NCI-H2196 (cell line): ENCODE results near the gene BTBD10.
A peak's percentile ranks its signal among the peaks of the same experiment; 100 is the strongest.
"Not testable (repeated sequence)": the region's sequence is repeated elsewhere in the genome, so short reads cannot be mapped to it uniquely, and the experiment has no call there.

Experiments
- DNase-seq: peaks from one replicate; lab custom pipeline; 2025; ENCODE audit not compliant: unreplicated experiment; lab: John Stamatoyannopoulos, UW

The BTBD10 gene

GRCh38 chr11:13445588-13445987, 17.4 kb downstream of the BTBD10 start:
- DNase-seq, result no peak

DNA sequence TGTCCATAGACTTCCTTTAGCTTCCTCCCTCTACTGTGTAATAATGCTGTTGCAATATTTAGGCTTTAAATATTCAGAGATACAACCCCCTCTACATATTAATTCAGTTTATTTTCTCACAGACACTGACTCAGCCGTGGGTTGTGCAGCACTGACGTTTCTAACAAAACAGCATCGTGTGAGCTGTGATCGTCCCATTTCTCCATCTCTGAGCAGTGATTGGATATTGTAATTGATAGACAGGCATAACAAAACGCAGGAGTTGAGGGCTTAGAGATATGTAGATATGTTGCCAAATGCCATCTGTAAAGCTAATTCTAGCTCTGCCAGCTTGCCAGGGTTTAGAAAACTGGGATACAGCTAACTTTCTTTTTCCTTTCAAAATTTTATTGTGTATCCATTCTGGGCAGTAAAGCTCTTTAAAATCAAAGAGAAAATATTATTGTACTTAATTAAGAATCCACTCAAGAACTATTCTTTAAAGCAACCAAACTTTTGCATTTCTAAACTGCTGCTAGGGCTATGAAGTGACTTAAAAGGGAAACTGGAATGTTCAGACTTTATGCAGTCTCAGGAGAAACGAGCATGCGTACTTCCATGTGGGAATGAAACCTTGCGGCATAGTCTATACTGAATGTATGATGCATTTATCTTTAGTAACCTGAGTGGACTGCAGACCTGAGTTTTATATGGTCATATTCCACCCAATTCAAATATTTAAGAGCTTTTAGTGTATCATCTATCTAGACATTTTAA, 22.7 kb downstream of the BTBD10 start:
- DNase-seq, result peak; percentile 42

DNA sequence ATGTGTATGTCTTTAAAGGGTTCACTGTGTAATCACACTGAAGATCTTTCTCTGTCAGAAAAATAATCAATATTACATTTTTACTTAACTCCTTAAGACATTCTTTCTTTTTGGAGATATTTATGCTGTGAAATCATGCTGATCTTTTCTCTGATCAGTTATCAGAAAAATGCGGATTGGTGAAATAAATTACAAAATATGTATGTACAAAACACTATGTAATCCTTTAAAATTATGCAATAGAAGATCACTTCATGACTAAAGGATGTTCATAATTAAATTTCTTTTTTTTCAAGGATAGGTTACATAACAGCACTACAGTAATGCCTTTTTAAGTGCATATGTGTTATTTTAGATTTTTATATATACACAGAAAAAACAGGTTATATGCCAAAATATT, 24.7 kb downstream of the BTBD10 start:
- no peak for DNase-seq

- not testable (repeated sequence) for DNase-seq
Observed at GRCh38 chr11:13436836-13437235, 26.2 kb downstream of the BTBD10 start.

GRCh38 chr11:13434247-13435205, 28.5 kb downstream of the BTBD10 start:
- DNase-seq, result no peak

DNA sequence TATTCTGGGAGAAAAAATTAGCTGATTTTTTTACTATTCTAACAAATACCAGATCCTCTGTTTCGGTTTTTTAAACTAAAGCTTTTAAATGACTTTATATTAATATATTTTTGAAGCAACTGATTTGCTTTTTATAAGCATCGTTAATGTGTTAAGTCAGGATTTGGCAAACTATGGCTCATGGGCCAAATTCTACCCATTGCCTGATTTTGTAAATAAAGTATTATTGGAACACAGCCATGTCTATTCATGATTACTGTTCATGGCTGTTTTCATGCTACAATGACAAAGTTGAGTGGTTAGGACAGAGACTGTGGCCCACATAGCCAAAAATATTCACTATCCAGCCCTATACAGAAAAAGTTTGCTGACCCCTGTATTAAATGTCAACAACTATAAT, 29.6 kb downstream of the BTBD10 start:
- DNase-seq, result no peak

DNA sequence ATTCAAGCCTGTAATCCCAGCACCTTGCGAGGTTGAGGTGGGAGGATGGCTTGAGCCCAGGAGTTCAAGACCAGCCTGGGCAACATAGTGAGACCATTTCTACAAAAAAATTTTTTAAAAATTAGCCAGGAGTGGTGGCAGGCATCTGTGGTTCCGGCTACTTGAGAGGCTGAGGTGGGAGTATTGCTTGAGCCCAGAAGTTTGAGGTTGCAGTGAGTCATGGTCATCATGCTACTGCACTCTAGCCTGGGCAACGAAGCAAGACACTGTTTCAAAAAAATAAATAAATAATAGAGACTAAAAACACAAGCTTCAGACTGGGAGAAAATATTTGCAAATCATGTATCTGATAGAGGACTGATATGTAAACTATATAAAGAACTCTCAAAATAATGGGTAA, 33.2 kb downstream of the BTBD10 start:
- no peak for DNase-seq

- DNase-seq, result no peak
Observed at GRCh38 chr11:13429288-13429687, 33.7 kb downstream of the BTBD10 start.

DNA sequence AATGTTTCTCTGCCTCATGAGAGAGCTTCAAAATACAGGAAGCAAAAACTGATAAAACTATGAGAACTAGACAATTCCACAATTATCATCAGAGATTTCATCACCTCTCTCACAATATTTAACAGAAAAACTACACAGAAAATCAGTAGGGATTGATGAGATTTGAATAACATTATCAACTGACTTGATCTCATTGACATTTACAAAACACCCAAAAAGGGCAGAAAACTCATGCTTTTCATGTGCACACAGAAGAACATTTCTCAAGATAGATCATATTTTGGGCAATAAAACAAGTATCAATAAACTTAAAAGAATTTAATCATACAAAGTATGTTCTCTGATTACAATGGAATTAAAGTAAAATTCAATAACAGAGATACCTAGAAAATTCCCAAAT, 35.6 kb downstream of the BTBD10 start:
- DNase-seq, result no peak

DNA sequence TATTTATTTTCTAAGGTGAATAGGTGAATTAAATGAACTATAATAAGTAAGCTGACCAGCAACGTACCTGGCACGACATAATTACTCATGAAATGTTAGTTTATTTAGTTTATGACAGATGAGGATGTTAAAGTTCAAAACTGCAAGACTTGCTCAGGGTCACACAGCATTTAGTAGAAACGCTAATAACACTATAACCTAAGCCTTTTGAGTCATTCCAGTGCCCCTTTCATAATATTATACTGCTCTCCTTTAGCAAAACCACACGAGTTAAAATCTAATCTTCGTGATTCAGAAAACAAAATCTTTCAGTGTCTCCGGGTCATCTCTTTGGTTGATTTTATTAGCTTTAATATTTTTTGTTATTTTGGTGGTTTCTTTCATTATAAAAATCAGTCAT, 39.6 kb downstream of the BTBD10 start:
- no peak for DNase-seq

DNA sequence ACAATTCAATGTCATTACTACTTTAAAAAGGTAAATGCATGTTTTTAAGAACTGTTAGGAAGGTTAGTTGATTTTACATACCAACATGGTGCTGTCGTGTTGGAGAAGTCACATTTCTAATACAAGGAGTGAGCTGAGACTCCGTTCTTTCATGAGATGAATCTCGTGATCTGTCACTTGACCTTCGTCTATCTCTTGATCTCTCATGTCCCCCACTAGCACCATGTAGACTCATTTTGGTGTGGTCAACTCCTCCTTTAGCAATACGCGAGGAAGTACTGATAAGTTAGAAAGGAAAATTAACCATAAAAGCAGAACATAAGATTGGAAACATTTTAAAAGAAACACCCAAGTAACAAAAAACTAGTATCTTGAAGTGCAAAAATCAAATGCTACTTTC, 41.5 kb downstream of the BTBD10 start:
- no peak for DNase-seq

DNA sequence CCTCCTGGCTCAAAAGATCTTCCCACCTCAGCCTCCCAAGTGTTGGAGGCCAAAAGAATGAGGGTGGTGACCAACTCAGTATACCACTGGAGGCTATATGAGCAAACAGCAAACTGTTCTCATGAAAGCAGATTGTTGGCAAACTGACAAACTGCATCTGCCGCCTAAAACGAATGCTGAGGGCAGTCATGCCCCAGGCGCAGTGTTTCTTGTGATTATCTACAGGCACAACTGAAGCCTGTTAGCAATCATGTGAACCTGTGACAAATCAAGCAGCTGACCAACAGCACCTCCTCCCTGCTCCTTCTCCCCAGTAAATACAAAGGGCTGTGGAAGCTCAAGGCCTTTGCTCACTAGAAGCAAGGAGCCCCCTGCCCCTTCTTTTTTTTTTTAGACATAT, 47.8 kb downstream of the BTBD10 start:
- DNase-seq, result no peak

DNA sequence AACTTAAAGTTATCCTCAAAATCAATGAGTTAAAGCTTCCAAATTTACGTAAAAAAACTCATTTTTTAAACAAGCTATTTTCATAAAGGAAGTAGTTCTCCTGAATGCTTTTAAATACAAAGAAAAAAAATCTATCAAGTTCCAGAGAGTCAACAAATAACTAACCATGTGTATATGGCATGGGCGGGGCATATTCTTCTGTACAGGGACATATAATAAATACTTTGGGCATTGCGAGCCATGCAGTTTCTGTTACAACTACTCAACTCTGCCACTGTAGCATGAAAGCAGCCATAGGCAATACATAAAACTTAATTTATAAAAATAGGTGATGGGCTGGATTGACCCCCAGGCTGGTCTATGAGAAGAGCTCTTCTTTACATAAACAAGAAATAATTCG, 57.8 kb downstream of the BTBD10 start:
- DNase-seq, result no peak

DNA sequence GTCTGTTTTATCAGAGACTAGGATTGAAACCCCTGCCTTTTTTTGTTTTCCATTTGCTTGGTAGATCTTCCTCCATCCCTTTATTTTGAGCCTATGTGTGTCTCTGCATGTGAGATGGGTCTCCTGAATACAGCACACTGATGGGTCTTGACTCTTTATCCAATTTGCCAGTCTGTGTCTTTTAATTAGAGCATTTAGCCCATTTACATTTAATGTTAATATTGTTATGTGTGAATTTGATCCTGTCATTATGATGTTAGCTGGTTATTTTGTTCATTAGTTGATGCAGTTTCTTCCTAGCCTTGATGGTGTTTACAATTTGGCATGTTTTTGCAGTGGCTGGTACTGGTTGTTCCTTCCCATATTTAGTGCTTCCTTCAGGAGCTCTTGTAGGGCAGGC, 64.7 kb downstream of the BTBD10 start:
- DNase-seq, result not testable (repeated sequence)

DNA sequence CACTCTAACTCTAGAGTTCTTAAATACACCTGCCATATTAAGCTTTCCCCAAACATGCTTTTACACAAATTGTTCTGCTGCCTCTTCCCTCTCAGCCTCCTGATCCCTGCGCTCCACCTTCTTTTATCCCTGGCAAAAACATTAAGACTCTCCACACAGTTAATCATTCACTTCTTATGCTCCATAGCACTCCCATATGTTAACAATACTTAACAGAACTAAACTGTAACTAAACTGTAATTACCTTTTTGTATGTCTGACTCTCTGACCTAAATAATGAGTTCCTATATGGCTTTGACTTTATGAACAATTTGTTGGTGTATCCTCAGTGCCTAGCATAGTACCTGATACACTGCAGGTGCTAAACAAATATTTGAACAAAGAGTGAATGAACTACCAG, 71.8 kb downstream of the BTBD10 start:
- DNase-seq, result no peak

DNA sequence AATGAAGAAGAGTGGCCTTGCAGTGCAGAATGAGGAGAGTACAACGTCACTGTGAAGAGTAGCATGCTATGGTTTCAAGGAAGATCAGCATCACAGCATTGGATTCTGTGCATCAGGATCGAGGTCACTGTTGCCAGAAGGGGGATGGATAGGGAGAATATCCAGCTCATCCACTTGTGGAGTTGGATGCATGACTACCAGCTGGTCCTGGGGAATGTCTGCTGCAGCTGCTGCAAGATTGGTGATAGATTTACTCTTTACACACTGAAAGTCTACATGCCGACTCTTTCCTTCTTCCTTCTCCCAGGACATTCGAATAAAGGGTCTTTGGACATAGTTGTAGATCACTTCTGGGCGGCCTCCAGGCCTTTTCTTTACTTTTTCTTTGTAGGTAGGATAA, 74.3 kb downstream of the BTBD10 start:
- DNase-seq, result no peak

DNA sequence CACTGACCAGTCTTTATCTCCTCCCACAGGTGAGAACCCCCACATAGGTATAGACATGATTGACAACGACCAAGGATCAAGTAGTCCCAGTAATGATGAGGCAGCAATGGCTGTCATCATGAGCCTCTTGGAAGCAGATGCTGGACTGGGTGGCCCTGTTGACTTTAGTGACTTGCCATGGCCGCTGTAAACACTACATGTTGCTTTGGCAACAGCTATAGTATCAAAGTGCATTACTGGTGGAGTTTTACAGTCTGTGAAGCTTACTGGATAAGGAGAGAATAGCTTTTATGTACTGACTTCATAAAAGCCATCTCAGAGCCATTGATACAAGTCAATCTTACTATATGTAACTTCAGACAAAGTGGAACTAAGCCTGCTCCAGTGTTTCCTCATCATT, 76.5 kb downstream of the BTBD10 start:
- DNase-seq, result no peak

GRCh38 chr11:13384908-13385640, 77.9 kb downstream of the BTBD10 start:
- peak; percentile 34 for DNase-seq

- DNase-seq, result no peak
Observed at GRCh38 chr11:13382751-13383150, 80.3 kb downstream of the BTBD10 start.

DNA sequence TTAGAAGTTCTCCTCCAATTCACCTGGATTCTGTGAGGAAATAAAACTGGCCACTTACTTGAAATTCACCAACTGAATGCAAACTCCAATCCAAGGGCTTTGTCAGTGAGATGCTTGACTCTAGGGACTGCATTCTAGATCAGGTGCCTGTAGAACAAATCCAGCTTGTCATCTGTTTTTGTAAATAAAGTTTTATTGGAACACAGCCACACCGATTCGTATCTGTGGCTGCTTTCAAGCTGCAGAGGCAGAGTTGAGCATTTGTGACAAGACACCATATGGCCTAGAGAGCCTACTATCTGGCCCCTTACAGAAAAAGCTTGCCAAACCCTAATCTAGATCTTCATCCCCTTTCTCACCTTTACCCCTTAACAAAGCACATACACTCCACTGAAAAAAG, 82.3 kb downstream of the BTBD10 start:
- DNase-seq, result no peak

- DNase-seq, result no peak
Observed at GRCh38 chr11:13378316-13378715, 84.7 kb downstream of the BTBD10 start.

GRCh38 chr11:13376838-13377237, 86.2 kb downstream of the BTBD10 start:
- DNase-seq, result peak; percentile 44
